MM.1S (cell line): Measurements from ENCODE around the gene ADAMTS18.

Source experiments
- CTCF ChIP-seq: fragments of 300-600 bp; sonication (generic); IDR thresholded peaks from 2 replicates; pipeline ENCODE4 v1.5.1; 2016; ENCODE audit warnings: antibody characterized with exemption, low read length, mixed read lengths
- EZH2phosphoT487 ChIP-seq: fragments of 300-600 bp; sonication (generic); IDR thresholded peaks from 2 replicates; pipeline ENCODE4 v1.6.1; 2018; ENCODE audit warnings: antibody characterized with exemption, low read length

- TF ChIP-seq EZH2phosphoT487 (no peak), CTCF (no peak)
Measured at GRCh38 chr16:77295896-77296295, 138.9 kb downstream of the ADAMTS18 start.
